Hepatocyte (in vitro differentiated cells): ENCODE data around the gene LAMA3. TPM values are rescaled to one million over a fixed set of nuclear protein-coding genes. Genes with fewer than 3 reads are reported as not detected.

ENCODE experiments used
- DNase-seq: peaks from one replicate; pipeline ENCODE4 v3.0.0-alpha.2; 2016; ENCODE audit warnings: low spot score
- H2AFZ ChIP-seq: fragments of 200-600 bp; sonication (generic); 2 replicates; pipeline ENCODE4 v1.6.0; 2016; ENCODE audit warnings: antibody characterized with exemption, mild to moderate bottlenecking
- H3K27ac ChIP-seq: fragments of 200-600 bp; sonication (generic); 2 replicates; pipeline ENCODE4 v1.5.1; 2016; ENCODE audit warnings: mild to moderate bottlenecking
- H3K27me3 ChIP-seq: fragments of 200-600 bp; sonication (generic); 2 replicates; pipeline ENCODE4 v1.6.1; 2016
- H3K36me3 ChIP-seq: fragments of 200-600 bp; sonication (generic); replicated peaks from 2 replicates; pipeline ENCODE4 v1.5.1; 2016; ENCODE audit warnings: low read depth; ENCODE audit not compliant: insufficient read depth
- H3K4me1 ChIP-seq: fragments of 200-600 bp; sonication (generic); 2 replicates; pipeline ENCODE4 v1.5.1; 2016; ENCODE audit warnings: mild to moderate bottlenecking, moderate library complexity; ENCODE audit not compliant: insufficient read depth
- H3K4me2 ChIP-seq: fragments of 200-600 bp; sonication (generic); 2 replicates; pipeline ENCODE4 v1.6.0; 2016
- H3K4me3 ChIP-seq: fragments of 200-600 bp; sonication (generic); 2 replicates; pipeline ENCODE4 v1.5.1; 2016; ENCODE audit warnings: mild to moderate bottlenecking
- H3K79me2 ChIP-seq: fragments of 200-600 bp; sonication (generic); 2 replicates; pipeline ENCODE4 v1.6.0; 2017; ENCODE audit warnings: mild to moderate bottlenecking
- H3K9me2 ChIP-seq: fragments of 200-600 bp; sonication (generic); replicated peaks from 2 replicates; pipeline ENCODE4 v1.6.0; 2017; ENCODE audit warnings: mild to moderate bottlenecking; ENCODE audit not compliant: insufficient read depth
- H3K9me3 ChIP-seq: fragments of 200-600 bp; sonication (generic); 2 replicates; pipeline ENCODE4 v1.5.1; 2016; ENCODE audit warnings: low read depth, mild to moderate bottlenecking
- H4K20me1 ChIP-seq: fragments of 200-600 bp; sonication (generic); 2 replicates; pipeline ENCODE4 v1.6.0; 2016; ENCODE audit warnings: mild to moderate bottlenecking; ENCODE audit not compliant: insufficient read depth, poor library complexity, severe bottlenecking
- EZH2 ChIP-seq: fragments of 200-600 bp; sonication (generic); IDR thresholded peaks from 2 replicates; pipeline ENCODE4 v1.6.1; 2016; ENCODE audit warnings: antibody characterized with exemption, mild to moderate bottlenecking, borderline replicate concordance
- EZH2phosphoT487 ChIP-seq: fragments of 200-600 bp; sonication (generic); IDR thresholded peaks from one replicate; pipeline ENCODE4 v1.6.1; 2018; ENCODE audit warnings: antibody characterized with exemption, mild to moderate bottlenecking, low read depth, moderate library complexity; ENCODE audit not compliant: unreplicated experiment, severe bottlenecking
- WGBS: methylation state at CpG from one replicate; pipeline ENCODE4 v1.1.6; 2016; ENCODE audit warnings: low lambda C conversion rate; ENCODE audit errors: missing lambda C conversion rate; 5-methylcytosine and 5-hydroxymethylcytosine counted together
- polyA plus RNA-seq: library from polyadenylated mRNA; unstranded; fragments of >200 nt; fragmentation: Nextera tagmentation; extraction: Ambion mirVana; gene quantifications from 2 replicates; pipeline ENCODE4 v1.2.1, GENCODE V29; 2016
- total RNA-seq: library from RNA; depleted of rRNA; stranded (reverse); fragments of >200 nt; gene quantifications from 2 replicates; pipeline ENCODE4 v1.2.3, GENCODE V29; 2014
- TF ChIP-seq, protein P1 (sequence below): fragments of 200-600 bp; sonication (generic); IDR thresholded peaks from 2 replicates; pipeline ENCODE4 v1.5.1; 2016; ENCODE audit warnings: antibody characterized with exemption, mild to moderate bottlenecking; ENCODE audit not compliant: poor library complexity

The LAMA3 gene
- total and polyA plus RNA-seq, 2 experiments from 2014 or later: 29.9 to 52.1 TPM

DNA sequence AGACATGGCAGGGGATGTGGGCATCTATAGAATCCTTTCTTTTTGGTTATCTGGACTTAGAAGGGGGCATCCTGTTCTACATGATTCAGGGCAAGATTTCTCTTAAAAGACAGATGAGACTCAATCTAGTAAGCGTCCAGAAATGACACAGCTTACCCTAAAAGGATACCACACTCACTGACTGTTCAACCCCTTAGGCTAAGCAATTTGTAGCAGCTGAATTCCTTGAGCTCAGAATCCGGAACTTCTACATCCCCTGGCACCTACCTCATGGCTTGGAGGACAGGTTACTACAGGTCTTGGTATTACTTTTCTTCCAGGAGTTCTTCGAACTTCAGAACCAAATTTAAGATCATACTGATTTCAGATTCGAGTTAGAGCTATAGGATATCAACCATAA lies 138.4 kb downstream of the LAMA3 start:
- Histone ChIP-seq H3K9me3 (no peaks in the 10 kb centered on the region), H3K36me3 (no peaks in the 10 kb centered on the region), H3K27me3 (no peaks in the 10 kb centered on the region), H3K4me1 (peaks cover 11% of the 10 kb centered on the region), H4K20me1 (no peaks in the 10 kb centered on the region), H3K4me3 (no peak overlapping the region), H3K4me2 (no peak overlapping the region), H2AFZ (no peak overlapping the region), H3K9me2 (no peaks in the 10 kb centered on the region), H3K27ac (no peak overlapping the region), H3K79me2 (no peaks in the 10 kb centered on the region)
- TF ChIP-seq EZH2 (no peak), EZH2phosphoT487 (no peak)
- TF ChIP-seq, protein P1, sequence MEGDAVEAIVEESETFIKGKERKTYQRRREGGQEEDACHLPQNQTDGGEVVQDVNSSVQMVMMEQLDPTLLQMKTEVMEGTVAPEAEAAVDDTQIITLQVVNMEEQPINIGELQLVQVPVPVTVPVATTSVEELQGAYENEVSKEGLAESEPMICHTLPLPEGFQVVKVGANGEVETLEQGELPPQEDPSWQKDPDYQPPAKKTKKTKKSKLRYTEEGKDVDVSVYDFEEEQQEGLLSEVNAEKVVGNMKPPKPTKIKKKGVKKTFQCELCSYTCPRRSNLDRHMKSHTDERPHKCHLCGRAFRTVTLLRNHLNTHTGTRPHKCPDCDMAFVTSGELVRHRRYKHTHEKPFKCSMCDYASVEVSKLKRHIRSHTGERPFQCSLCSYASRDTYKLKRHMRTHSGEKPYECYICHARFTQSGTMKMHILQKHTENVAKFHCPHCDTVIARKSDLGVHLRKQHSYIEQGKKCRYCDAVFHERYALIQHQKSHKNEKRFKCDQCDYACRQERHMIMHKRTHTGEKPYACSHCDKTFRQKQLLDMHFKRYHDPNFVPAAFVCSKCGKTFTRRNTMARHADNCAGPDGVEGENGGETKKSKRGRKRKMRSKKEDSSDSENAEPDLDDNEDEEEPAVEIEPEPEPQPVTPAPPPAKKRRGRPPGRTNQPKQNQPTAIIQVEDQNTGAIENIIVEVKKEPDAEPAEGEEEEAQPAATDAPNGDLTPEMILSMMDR: no peak
- no peak for DNase-seq
- WGBS: 86% methylated on average over 4 of the region's 4 CpGs

GRCh38 chr18:23828426-23828825 lies 139.2 kb downstream of the LAMA3 start:
- Histone ChIP-seq H3K79me2 (no peaks in the 10 kb centered on the region), H3K9me2 (no peaks in the 10 kb centered on the region), H2AFZ (no peak overlapping the region), H3K4me2 (no peak overlapping the region), H4K20me1 (no peaks in the 10 kb centered on the region), H3K27me3 (no peaks in the 10 kb centered on the region), H3K4me1 (peaks cover 11% of the 10 kb centered on the region), H3K9me3 (no peaks in the 10 kb centered on the region), H3K4me3 (no peak overlapping the region), H3K27ac (no peak overlapping the region), H3K36me3 (no peaks in the 10 kb centered on the region)
- no peak for TF ChIP-seq EZH2
- TF ChIP-seq EZH2phosphoT487: no peak
- TF ChIP-seq, protein P1: no peak
- DNase-seq: peak; percentile 62
- 64% methylated on average over 3 of the region's 3 CpGs for WGBS

DNA sequence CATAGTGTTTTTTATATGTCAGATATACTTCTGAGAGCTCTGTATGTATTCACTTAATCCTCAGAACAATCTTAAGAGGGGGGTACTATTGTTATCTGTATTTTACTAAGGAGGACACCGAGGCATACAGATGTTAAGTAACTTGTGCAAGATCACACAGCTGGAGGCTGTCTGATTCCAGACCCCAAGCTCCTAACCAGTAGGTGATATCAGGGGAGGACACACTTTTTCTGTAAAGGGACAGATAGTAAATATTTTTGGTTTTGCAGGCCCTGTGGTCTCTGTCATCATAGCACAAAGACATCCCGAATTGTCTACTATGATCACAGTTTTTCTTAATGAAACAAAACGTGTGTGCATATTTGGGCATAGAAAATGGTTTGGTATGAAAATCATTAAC lies 143.7 kb downstream of the LAMA3 start:
- Histone ChIP-seq H3K79me2 (no peaks in the 10 kb centered on the region), H3K9me3 (no peaks in the 10 kb centered on the region), H3K4me3 (no peak overlapping the region), H4K20me1 (no peaks in the 10 kb centered on the region), H3K4me1 (no peaks in the 10 kb centered on the region), H3K9me2 (no peaks in the 10 kb centered on the region), H3K27me3 (no peaks in the 10 kb centered on the region), H3K4me2 (no peak overlapping the region), H3K36me3 (no peaks in the 10 kb centered on the region), H3K27ac (no peak overlapping the region), H2AFZ (no peak overlapping the region)
- WGBS: 69% methylated on average over 3 of the region's 3 CpGs
- DNase-seq: no peak
- TF ChIP-seq, protein P1: no peak
- TF ChIP-seq EZH2: no peak
- no peak for TF ChIP-seq EZH2phosphoT487

DNA sequence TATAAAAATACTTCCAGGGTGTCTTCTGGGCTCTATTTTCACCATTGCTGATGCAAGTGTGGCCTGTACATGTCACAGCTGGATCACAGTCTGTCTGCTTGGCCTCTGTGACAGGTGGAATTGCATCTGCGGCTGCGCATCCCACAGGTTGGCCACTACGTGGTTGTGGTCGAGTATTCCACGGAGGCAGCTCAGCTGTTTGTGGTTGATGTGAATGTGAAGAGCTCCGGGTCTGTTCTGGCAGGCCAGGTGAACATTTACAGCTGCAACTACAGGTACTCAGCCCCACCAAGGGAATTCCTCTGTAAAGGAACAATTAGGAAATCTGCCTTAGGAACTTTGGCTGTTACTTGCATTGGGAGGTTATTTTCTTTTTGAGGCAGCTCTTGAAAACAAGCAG lies 144.5 kb downstream of the LAMA3 start:
- 86% methylated on average over 6 of the region's 6 CpGs for WGBS

More for the DNA sequence above, 144.5 kb downstream of the LAMA3 start:
- no peak for DNase-seq
- no peaks in the 10 kb centered on the region for H3K79me2 ChIP-seq
- no peak overlapping the region for H2AFZ ChIP-seq
- no peaks in the 10 kb centered on the region for H4K20me1 ChIP-seq
- no peak for TF ChIP-seq EZH2
- TF ChIP-seq, protein P1: no peak
- no peak for TF ChIP-seq EZH2phosphoT487
- H3K4me2 ChIP-seq: no peak overlapping the region
- H3K9me2 ChIP-seq: no peaks in the 10 kb centered on the region
- H3K4me3 ChIP-seq: no peak overlapping the region
- no peaks in the 10 kb centered on the region for H3K27me3 ChIP-seq
- no peaks in the 10 kb centered on the region for H3K36me3 ChIP-seq
- H3K4me1 ChIP-seq: no peaks in the 10 kb centered on the region
- no peaks in the 10 kb centered on the region for H3K9me3 ChIP-seq
- no peak overlapping the region for H3K27ac ChIP-seq
